ENCODE results near the gene NDUFB6.

Gene NDUFB6

GRCh38 chr9:32573821-32574220 is 862 bp upstream of the NDUFB6 start:
- DNase-seq (ENCODE audit: low spot score): no peak
- TF ChIP-seq, protein P1, sequence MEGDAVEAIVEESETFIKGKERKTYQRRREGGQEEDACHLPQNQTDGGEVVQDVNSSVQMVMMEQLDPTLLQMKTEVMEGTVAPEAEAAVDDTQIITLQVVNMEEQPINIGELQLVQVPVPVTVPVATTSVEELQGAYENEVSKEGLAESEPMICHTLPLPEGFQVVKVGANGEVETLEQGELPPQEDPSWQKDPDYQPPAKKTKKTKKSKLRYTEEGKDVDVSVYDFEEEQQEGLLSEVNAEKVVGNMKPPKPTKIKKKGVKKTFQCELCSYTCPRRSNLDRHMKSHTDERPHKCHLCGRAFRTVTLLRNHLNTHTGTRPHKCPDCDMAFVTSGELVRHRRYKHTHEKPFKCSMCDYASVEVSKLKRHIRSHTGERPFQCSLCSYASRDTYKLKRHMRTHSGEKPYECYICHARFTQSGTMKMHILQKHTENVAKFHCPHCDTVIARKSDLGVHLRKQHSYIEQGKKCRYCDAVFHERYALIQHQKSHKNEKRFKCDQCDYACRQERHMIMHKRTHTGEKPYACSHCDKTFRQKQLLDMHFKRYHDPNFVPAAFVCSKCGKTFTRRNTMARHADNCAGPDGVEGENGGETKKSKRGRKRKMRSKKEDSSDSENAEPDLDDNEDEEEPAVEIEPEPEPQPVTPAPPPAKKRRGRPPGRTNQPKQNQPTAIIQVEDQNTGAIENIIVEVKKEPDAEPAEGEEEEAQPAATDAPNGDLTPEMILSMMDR (IDR thresholded peaks at IDR 0.05; ENCODE audit: extremely low read depth, insufficient read depth, missing control alignments): no peak
- in situ Hi-C loops (cut with MboI; ENCODE audit: low pct_unique_long_range_greater_than_20kb, low sequenced_read_pairs, unreplicated experiment): loop anchor here (10.0 to 25.0 kb wide), 2 partner anchors 112 to 401 kb away; no protein-coding TSS in a partner anchor

DNA sequence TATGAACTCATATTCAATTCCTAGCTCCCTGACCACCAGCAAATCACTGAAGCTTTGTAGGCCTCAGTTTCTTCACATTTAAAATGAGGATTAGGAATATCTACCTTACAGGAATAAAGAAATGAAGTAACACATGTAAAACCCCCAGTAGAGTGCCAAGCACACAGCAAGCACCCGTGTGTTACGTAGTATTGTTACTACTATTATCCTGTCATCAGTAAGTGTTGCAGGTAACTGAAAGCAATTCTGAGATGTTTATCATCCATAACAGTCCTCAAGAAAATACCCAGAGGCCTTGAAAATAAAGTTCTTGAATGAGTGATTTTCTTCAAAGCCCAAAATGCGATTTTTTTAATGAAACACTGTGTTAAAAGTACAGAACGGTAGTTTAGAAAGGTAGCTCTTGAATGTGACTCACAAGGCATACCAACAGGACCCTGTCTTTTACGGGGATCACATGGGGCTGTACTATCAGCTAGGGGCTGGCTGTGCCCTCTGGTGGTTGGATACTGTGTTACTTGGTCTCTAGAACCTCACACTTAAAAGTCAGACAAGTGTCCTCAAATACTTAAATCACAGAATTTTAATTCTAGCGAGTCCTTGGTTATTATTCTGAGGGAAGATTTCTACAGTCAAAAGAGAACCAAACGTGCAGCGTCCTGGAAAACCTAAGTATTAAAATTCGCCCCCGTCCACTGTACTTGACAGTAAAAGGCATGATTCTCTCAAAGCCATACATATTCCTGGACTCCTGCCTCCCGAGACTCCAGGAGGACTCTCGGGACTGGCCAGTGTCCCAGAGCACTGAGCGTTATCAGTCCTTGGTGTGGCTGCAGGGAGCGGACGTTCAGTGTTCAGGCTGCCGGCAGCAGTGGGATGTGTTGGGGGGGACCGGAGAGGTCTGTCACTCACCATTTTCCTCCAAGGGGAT is 725 bp downstream of the NDUFB6 start:
- peak; percentile 77 for DNase-seq (ENCODE audit: low spot score)
- in situ Hi-C loops (cut with MboI; ENCODE audit: low pct_unique_long_range_greater_than_20kb, low sequenced_read_pairs, unreplicated experiment): loop anchor here (10.0 to 25.0 kb wide), 2 partner anchors 110 to 403 kb away; no protein-coding TSS in a partner anchor
- TF ChIP-seq, protein P1 (IDR thresholded peaks at IDR 0.05; ENCODE audit: extremely low read depth, insufficient read depth, missing control alignments): peak; percentile 76

- in situ Hi-C loops (cut with MboI; ENCODE audit: low pct_unique_long_range_greater_than_20kb, low sequenced_read_pairs, unreplicated experiment): loop anchor here (10.0 to 25.0 kb wide), 2 partner anchors 108 to 405 kb away; no protein-coding TSS in a partner anchor
- DNase-seq (ENCODE audit: low spot score): no peak
- TF ChIP-seq, protein P1 (IDR thresholded peaks at IDR 0.05; ENCODE audit: extremely low read depth, insufficient read depth, missing control alignments): no peak
Observed at GRCh38 chr9:32570262-32570661, 2.7 kb downstream of the NDUFB6 start.

- TF ChIP-seq, protein P1 (IDR thresholded peaks at IDR 0.05; ENCODE audit: extremely low read depth, insufficient read depth, missing control alignments): no peak
- in situ Hi-C loops (cut with MboI; ENCODE audit: low pct_unique_long_range_greater_than_20kb, low sequenced_read_pairs, unreplicated experiment): loop anchor here (25.0 kb wide), 1 partner anchor 104 kb away; no protein-coding TSS in a partner anchor
- DNase-seq (ENCODE audit: low spot score): no peak
Observed at GRCh38 chr9:32566770-32567169, 6.2 kb downstream of the NDUFB6 start.

GRCh38 chr9:32565967-32566366 is 7.0 kb downstream of the NDUFB6 start:
- in situ Hi-C loops (cut with MboI; ENCODE audit: low pct_unique_long_range_greater_than_20kb, low sequenced_read_pairs, unreplicated experiment): loop anchor here (25.0 kb wide), 1 partner anchor 104 kb away; no protein-coding TSS in a partner anchor
- TF ChIP-seq, protein P1 (IDR thresholded peaks at IDR 0.05; ENCODE audit: extremely low read depth, insufficient read depth, missing control alignments): no peak
- no peak for DNase-seq (ENCODE audit: low spot score)

DNA sequence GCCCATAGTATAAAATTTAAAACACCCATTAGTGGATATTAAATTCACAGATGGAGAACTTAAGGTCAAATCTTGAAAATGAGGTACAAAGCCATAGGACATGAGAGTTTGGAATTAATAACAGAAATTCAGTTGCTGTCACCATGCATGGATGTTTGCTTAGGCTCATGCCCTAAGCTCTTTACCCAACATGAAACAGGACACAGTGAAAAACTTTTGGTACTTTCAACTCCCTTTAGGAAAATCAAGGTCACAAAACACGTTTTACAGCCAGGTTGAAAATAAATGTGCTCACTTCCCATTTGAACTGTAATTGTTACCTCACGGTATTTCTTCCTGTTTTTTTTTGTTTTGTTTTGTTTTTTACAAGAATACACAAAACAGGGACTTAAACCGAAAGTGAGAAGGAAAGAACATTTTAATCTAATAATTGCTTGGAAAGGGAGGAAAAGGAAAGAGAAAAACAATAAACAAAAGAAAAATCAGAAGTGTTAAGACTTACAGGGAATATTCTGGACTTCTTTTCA is 14.5 kb downstream of the NDUFB6 start:
- in situ Hi-C loops (cut with MboI; ENCODE audit: low pct_unique_long_range_greater_than_20kb, low sequenced_read_pairs, unreplicated experiment): loop anchor here (25.0 kb wide), 1 partner anchor 96 kb away; no protein-coding TSS in a partner anchor
- TF ChIP-seq, protein P1 (IDR thresholded peaks at IDR 0.05; ENCODE audit: extremely low read depth, insufficient read depth, missing control alignments): no peak

More for the DNA sequence above, 14.5 kb downstream of the NDUFB6 start:
- no peak for DNase-seq (ENCODE audit: low spot score)

All from GM13977 (cell line).